Colonic mucosa (tissue), 4 donors: ENCODE measurements around the gene TSPAN9. TPM values are rescaled to one million over a fixed set of nuclear protein-coding genes. Genes with fewer than 3 reads are reported as not detected.

Experiments used
- DNase-seq: peaks from one replicate; pipeline ENCODE4 v3.0.0-alpha.2; 2020
- H3K27ac ChIP-seq: fragments of 200-600 bp; one replicate; pipeline ENCODE4 v1.8.0; 2021
- H3K27me3 ChIP-seq: fragments of 200-600 bp; one replicate; pipeline ENCODE4 v1.8.0; 2021
- H3K36me3 ChIP-seq: fragments of 200-600 bp; one replicate; pipeline ENCODE4 v1.8.0; 2021
- H3K4me1 ChIP-seq: fragments of 200-600 bp; one replicate; pipeline ENCODE4 v1.8.0; 2021; ENCODE audit warnings: mild to moderate bottlenecking
- H3K4me3 ChIP-seq: fragments of 200-600 bp; one replicate; pipeline ENCODE4 v1.8.0; 2021
- H3K9ac ChIP-seq, 2 donors: one replicate each; pipeline ENCODE4 v1.7.0; 2013; ENCODE audit warnings: control low read depth in 2 of 2, low read depth in 2 of 2, low read length in 2 of 2
- H3K9me3 ChIP-seq: fragments of 200-600 bp; one replicate; pipeline ENCODE4 v1.8.0; 2021
- intact Hi-C: fragments of 100-400 bp; cut with DNase I; formaldehyde crosslinking; loops from one replicate; pipeline ENCODE4 v1.14.1; 2022
- total RNA-seq, 2 donors: library from RNA; stranded (reverse); fragmentation: NEBNext Ultra II Directional in 1 of 2; extraction: Animal tissue kit (Norgen Biotek cat#: 25700) in 1 of 2; gene quantifications; one replicate each; pipeline ENCODE4 v1.2.1, GENCODE V29; 2021
- TF ChIP-seq, protein P1 (sequence below): fragments of 200-600 bp; IDR thresholded peaks from one replicate; pipeline ENCODE4 v1.8.0; 2022; ENCODE audit warnings: antibody characterized with exemption, mild to moderate bottlenecking
- donor health status: healthy.
- donor health status: DM: no; HTN: no; CAD: no.
- donor health status: DM: no; HTN: no; CAD: no.

TSPAN9 gene
- total RNA-seq, 2 donors from 2014 or later, result 4.7 to 9.9 TPM

DNA sequence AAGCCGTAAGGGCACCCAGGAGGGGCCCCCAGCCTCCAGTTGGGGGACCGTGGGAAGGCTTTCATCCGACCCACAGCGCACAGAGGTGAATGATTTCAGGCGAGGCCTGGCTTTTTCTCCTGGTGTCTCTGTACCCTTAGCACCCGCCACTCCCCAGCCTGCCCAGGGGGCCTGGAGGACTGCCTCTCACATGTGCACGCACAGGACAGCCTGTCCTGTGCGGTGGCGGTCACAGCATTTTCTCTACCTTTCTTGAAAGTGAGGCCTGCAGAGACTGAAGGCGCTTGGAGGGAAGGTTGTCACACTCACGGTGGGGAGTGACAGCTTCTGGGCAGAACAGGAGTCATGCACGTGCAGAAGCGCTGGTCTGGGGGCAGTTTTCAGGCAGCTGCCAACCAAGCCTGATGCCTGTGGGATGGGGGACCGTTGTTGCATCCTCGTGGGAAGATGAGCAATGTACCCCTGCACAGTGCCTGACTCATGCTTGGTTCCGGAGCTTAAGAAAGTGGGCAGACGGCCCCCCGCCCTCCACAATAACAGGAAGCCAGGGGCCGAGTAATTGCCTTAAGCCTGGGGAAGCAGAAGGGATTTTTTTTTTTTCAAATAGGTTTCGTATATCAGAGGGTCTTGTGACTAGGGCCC, 148.1 kb downstream of the TSPAN9 start:
- intact Hi-C loops, result no loop called here
- H3K4me1 ChIP-seq, result no peaks in the 10 kb centered on the region
- H3K9ac ChIP-seq, result no peak overlapping the region
- no peak overlapping the region for H3K4me3 ChIP-seq
- no peak for DNase-seq
- no peaks in the 10 kb centered on the region for H3K27me3 ChIP-seq
- no peaks in the 10 kb centered on the region for H3K9me3 ChIP-seq
- TF ChIP-seq, protein P1, sequence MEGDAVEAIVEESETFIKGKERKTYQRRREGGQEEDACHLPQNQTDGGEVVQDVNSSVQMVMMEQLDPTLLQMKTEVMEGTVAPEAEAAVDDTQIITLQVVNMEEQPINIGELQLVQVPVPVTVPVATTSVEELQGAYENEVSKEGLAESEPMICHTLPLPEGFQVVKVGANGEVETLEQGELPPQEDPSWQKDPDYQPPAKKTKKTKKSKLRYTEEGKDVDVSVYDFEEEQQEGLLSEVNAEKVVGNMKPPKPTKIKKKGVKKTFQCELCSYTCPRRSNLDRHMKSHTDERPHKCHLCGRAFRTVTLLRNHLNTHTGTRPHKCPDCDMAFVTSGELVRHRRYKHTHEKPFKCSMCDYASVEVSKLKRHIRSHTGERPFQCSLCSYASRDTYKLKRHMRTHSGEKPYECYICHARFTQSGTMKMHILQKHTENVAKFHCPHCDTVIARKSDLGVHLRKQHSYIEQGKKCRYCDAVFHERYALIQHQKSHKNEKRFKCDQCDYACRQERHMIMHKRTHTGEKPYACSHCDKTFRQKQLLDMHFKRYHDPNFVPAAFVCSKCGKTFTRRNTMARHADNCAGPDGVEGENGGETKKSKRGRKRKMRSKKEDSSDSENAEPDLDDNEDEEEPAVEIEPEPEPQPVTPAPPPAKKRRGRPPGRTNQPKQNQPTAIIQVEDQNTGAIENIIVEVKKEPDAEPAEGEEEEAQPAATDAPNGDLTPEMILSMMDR, result no peak
- no peaks in the 10 kb centered on the region for H3K36me3 ChIP-seq
- H3K27ac ChIP-seq, result no peak overlapping the region

DNA sequence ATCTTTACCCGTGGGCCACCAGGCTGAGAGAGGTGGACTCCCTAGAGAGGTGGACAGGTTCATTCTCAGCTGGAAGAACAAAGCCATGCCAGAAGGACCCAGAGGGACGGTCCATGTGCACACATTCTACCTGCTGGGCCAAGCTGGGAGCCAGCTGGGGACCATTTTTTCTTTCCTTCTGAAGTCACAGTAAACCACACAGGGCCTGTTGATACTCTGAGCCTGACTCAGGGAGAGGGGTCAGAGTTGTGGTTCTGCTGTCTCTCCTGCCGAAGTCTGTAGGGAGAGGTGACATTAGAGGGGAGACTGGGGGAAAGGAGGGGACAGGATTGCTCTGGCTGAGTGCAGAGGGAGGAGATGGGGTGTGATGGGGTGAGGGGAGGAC, 148.6 kb downstream of the TSPAN9 start:
- no peaks in the 10 kb centered on the region for H3K27me3 ChIP-seq
- H3K9ac ChIP-seq, result no peak overlapping the region
- no peak overlapping the region for H3K4me3 ChIP-seq
- no peak for DNase-seq
- TF ChIP-seq, protein P1, result no peak
- H3K9me3 ChIP-seq, result no peaks in the 10 kb centered on the region
- H3K27ac ChIP-seq, result no peak overlapping the region
- intact Hi-C loops, result no loop called here
- H3K36me3 ChIP-seq, result no peaks in the 10 kb centered on the region
- no peaks in the 10 kb centered on the region for H3K4me1 ChIP-seq

DNA sequence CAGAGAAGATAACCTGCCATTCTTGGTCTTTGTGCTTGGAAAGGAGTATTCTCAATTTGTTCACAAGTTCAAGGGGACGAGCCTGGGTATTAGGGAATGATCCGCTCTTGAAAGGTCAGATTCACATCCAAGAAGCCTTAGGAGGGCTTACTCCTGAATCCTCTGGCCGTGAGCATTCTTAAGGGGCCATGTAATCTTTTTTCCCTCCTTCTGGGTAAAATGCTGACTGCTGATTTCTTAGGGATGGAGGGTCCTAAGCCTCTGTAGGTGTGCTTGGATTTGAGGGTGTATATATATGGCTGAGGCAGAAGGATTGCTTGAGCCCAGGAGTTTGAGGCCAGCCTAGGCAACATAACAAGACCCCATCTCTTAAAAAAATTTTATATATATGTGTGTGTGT, 149.1 kb downstream of the TSPAN9 start:
- no peak overlapping the region for H3K27ac ChIP-seq
- no peaks in the 10 kb centered on the region for H3K4me1 ChIP-seq
- H3K9ac ChIP-seq, result no peak overlapping the region
- no peak for DNase-seq
- TF ChIP-seq, protein P1, result no peak
- no peaks in the 10 kb centered on the region for H3K9me3 ChIP-seq
- no peaks in the 10 kb centered on the region for H3K36me3 ChIP-seq
- intact Hi-C loops, result no loop called here
- H3K4me3 ChIP-seq, result no peak overlapping the region
- no peaks in the 10 kb centered on the region for H3K27me3 ChIP-seq

DNA sequence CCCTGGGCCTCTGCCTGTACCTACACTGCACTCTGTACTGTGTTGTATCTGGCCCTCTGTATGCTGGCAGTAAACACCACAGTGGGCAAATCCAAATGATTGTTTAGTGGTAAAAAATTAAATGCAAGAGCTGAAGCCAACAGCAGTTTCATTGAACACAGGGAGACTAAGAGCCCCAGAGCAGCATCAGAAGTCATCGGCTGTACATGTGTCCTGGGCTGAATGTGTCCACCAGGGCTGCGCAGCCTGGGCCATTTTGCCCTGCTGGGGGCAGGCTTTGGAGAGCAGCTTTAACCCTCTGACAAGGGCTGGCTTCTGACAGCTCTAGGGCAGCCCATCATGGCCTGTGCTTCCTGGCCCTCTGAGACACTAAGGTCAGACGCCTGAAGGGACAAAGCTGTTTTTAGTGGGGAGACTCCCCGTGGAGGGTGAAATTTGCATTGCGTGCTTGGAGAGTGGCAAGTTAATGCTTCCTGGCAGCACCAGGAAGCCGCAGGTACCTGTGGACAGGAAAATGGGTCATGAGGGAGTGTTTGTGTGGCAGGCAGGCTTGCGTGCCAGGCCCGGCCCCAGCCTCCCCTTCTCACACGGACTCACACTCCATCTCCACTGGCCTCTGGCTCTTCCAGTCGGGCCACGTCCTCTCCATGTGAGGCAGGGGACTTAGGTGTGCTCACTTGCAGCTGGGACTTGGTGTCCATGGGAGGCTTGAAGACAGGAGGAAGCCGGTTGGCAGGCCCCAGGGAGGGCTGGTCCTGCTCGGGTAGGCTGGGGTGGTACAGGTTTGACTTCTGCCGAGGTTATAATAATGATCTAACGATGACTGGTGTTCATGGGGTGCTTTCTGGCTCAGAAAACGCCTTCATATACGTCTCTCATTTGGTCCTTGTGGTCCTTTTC, 150.1 kb downstream of the TSPAN9 start:
- no peak overlapping the region for H3K4me3 ChIP-seq
- H3K4me1 ChIP-seq, result no peaks in the 10 kb centered on the region
- H3K9me3 ChIP-seq, result no peaks in the 10 kb centered on the region
- no peak overlapping the region for H3K9ac ChIP-seq
- TF ChIP-seq, protein P1, result no peak
- no peak overlapping the region for H3K27ac ChIP-seq
- intact Hi-C loops, result no loop called here
- no peaks in the 10 kb centered on the region for H3K27me3 ChIP-seq
- H3K36me3 ChIP-seq, result no peaks in the 10 kb centered on the region
- no peak for DNase-seq

DNA sequence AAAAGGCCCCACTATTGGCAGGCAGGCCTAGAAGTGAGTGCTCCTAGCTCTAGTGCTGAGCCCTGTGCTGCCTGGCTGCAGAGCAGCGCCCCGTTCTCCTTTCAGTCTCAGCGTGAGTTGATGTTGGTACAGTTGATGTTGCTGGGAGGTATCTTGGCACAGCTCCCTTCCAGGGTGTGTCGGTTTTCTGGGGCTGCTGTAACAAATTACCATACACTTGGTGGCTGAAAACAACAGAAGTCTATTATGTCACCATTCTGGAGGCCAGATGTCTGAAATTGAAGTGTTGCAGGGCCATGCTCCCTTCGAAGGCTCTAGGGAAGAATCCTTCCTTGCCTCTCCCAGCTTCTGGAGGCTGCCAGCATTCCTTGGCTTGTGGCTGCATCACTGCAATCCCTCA, 151.4 kb downstream of the TSPAN9 start:
- no peaks in the 10 kb centered on the region for H3K9me3 ChIP-seq
- no peaks in the 10 kb centered on the region for H3K4me1 ChIP-seq
- no peaks in the 10 kb centered on the region for H3K27me3 ChIP-seq
- H3K36me3 ChIP-seq, result no peaks in the 10 kb centered on the region
- no peak for DNase-seq
- H3K9ac ChIP-seq, result no peak overlapping the region
- no peak overlapping the region for H3K4me3 ChIP-seq
- intact Hi-C loops, result no loop called here
- TF ChIP-seq, protein P1, result no peak
- H3K27ac ChIP-seq, result no peak overlapping the region
